ENCODE measurements around the gene LAMA5.

- TF ChIP-seq CTCF (IDR thresholded peaks at IDR 0.05) (no peak), EZH2 (IDR thresholded peaks at IDR 0.05; ENCODE audit: borderline replicate concordance, insufficient read depth, low read depth, low read length, poor library complexity, severe bottlenecking) (no peak)
These were observed 42.2 kb upstream of the LAMA5 start for GRCh38 chr20:62409086-62409853.

Measured in B cell (primary cell).